ENCODE measurements around the gene KLHL36.

Gene KLHL36

DNA sequence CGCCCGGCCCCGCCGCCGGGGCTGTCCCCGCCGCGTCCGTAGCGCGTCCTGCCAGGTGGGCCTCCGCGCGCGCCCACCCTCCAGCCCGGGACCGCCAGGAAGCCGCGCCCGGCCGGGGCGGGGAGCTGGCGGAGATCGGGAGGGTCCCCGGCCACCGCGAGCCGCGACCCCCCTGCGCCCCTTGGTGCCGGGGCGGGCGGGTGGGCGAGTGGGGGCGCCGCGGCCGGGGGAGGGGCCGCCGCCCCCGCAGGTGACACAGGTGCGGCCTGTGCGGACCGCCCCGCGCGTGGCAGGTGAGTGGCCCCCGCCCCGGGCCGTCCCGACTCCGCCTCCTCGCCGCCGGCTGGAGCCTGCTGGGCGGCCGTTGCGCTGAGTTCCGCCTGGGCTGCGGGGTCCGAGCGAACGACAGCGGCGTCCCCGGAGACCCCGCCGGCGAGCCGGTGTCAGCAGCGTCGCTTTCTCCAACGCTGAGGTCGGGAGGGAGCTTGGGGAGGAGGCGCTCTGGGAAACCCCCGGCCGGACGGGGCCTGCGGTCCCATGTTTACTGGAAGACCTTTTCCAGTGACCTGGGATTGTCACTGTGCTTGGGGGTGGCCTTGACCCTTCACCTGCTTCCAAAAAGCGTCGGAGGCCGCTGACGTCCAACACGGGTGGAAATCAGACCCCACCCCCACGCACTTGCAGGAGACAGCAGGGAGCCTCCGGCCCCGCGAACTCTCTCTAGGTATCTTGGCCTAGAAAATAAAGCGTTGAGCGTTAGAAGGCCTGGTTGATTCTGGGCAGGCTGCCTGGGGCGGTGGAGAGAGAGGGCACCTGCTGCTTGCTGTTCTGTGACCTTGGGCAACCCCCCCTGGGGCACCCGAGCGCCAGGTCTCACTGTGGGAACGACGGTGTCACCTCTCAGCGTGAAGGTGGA lies 542 bp downstream of the KLHL36 start:
- DNase-seq (ENCODE audit: low read depth), result no peak

DNA sequence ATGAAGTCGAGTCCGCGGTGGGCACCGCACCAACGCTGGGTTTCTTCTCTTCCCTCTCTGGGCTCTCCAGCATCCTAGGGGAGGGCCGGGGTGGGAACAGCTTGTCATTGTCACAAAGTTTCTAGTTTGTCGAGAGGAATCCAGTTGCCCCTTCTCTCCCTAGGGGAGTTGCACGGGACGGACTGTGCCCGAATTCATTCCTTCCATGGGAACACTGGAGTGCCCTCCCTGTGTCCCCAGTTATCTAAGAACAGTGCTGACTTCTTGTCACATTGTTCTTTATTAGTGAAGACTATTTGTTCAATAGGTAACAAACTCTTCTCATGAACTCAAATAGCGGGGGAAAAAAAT lies 1.2 kb downstream of the KLHL36 start:
- no peak for DNase-seq (ENCODE audit: low read depth)

DNA sequence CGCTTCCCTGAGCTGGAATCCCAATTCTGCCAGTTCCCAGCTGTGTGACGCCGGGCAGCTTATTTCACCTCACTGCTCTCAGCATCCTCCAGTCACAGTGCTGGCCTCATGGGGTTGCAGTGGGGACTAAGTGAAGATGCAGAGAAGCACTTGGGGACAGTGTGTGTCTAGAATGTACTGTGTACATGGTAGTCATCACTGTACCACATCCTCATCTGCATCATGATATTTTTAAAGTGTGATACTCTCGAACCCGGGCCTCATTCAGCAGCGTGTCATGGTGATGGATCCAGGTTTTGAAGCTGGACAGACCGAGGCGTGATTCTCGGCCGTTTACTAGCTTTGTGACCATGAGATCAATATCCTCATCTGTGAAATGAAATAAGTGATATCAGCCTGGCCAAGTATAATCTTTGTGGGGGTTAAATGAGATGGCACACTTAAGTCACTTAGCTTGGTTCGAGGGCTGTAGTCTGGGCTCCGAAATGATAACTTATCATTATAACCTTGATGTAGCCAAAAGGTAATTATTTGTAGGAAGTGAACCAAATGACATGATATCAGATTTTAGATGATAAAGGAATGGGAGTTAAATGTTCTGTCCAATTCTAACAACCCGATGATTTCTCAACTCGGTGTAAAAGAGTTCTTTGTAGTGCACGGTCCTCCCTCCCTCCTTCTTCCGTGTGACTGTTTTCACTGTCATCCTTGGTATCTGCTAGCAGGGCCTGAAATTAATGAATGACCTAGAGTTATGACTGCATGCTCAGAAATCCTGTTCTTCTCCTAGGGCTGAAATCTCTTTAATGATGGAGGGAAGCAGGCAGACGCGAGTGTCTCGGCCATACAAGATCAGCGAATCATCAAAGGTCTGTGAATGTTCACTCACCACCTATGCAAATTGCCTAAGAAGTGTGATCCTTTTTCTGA lies 2.0 kb downstream of the KLHL36 start:
- peak; percentile 64 for DNase-seq (ENCODE audit: low read depth)

DNA sequence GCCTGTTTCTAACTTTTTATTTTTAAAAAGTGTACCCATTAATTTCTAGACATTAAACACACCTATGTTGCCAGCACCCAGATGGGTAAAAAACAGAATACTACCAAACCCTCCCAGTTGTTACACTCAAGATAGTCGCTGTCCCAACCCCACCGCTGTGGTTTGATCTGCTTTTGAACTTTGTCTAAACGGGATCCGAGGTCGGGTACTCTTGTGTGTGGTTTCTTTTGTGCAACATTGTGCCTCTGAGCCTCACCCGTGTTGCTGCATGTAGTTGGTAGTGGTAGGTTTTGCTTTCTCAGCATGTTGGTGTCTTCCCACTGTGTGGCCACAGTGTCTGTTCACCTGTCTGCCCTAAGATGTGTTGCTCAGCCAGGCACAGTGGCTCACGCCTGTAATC lies 4.3 kb downstream of the KLHL36 start:
- DNase-seq (ENCODE audit: low read depth), result no peak

DNA sequence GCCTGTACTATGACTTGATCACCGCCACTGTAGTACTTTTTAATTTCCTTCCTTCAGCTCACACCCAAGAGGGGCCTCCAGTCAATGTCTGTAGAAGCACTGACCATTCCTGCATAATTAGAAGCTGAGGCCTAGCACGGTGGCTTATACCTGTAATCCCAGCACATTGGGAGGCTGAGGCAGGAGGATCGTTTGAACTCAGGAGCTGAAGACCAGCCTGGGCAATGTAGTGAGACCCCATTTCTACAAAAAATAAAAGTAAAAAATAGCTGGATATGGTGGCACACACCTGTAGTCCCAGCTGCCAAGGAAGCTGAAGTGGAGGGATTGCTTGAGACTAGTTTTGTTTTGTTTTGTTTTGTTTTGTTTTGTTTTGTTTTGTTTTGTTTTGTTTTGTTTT lies 5.9 kb downstream of the KLHL36 start:
- no peak for DNase-seq (ENCODE audit: low read depth)

DNA sequence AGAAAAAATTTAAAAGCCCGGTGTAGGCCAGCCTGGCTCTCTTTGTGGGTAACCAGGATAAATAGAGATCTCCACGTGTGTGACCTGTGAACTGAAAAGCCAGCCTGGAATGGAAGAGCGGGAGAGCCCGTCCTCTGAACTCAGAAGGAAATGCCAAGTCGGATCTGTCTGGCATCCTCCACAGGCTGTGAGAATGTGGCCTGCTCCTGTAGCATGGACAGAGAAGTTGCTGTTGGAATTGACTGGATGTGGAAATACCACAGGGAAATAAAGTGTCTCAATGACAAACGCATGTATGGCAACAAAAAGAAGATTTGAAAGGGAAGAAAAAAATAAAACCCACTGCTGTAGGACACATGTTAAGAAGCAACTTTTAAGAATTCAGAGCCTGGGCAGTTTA lies 6.7 kb downstream of the KLHL36 start:
- DNase-seq (ENCODE audit: low read depth), result no peak

DNA sequence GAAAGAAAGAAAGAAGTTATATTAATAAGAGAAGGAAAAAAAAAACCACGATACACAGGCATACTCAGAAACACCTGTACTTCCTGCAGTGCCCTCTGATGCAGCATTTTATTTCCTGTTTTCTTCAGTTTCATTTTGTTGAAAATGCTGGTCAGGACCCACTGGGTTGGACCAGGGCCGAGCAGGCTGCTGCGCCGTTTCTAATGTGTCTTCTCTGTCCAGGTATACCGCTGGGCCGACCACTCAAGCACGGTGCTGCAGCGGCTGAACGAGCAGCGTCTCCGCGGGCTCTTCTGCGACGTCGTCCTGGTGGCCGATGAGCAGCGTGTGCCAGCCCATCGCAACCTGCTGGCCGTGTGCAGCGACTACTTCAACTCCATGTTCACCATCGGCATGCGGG lies 8.3 kb downstream of the KLHL36 start:
- DNase-seq (ENCODE audit: low read depth), result no peak

DNA sequence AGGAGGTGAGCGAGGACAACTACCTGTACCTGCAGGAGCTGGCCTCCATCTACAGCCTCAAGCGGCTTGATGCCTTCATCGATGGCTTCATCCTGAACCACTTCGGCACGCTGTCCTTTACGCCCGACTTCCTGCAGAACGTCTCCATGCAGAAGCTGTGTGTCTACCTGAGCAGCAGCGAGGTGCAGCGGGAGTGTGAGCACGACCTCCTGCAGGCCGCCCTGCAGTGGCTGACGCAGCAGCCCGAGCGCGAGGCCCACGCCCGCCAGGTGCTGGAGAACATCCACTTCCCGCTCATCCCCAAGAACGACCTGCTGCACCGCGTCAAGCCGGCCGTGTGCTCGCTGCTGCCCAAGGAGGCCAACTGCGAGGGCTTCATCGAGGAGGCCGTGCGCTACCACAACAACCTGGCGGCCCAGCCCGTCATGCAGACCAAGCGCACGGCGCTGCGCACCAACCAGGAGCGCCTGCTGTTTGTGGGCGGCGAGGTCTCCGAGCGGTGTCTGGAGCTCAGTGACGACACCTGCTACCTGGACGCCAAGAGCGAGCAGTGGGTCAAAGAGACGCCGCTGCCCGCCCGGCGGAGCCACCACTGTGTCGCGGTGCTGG lies 9.0 kb downstream of the KLHL36 start:
- DNase-seq (ENCODE audit: low read depth), result no peak

DNA sequence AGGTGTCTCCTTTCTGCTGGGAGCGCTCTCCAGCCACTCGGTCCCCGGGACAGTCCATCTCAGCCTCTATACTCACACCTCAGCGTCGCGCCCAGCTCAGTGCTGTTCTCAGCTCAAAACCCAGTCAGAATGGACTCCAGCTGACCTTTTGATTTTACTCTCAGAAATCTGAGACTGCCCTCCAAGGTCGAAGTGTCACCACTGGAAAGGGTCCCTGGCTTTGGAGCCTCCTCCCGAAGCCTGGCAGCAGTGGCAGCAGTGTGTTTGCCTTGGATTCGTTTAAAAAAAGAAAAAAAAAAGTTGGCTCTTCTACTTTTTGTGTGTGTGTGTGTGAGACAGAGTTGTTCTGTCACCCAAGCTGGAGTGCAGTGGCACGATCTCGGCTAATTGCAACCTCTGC lies 10.4 kb downstream of the KLHL36 start:
- DNase-seq (ENCODE audit: low read depth), result no peak

DNA sequence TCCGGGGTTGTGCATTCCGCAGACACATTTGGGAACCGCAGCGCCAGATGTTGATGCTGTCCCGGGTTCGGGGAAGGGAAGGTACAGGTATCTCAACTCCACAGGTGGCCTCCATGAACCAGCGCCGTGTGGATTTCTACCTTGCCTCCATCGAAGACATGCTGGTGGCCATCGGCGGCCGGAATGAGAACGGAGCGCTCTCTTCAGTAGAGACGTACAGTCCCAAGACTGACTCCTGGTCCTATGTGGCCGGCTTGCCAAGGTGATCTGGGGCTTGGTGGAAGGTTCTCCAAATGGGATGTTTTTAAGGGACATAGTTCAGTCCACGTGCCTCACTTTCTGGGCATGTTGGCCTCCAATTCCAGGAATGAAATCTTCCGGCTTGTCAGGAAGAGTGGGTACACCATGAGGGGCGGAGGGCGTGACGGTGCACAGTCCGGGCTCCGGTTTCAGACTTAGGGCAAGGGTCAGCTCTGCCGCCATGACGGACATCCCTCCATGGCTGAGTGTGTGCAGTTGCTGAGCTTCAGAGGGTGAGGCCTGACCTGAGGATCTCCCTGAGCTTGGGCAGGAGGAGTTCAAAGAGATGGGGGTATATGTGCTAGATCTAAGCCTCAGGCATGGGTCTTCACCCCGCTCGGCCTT lies 11.5 kb downstream of the KLHL36 start:
- DNase-seq (ENCODE audit: low read depth), result no peak

DNA sequence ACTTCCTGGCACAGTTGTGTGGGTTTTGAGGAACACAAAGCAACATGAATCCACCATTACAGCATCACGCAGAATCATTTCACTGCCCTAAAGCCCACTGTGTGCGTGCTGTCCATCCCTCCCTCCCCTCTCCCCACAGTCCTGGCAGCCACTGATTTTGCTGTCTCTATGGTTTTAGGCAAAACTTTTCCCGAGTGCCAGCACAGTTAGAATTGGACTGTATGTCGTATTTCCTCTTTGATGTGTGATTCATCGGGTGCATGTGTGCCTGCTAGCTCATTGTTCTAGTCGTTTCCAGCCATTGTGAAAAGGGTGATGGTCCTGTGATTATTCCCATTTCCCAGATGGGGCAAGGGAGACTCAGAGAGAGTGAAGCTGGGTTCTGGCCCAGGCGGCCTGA lies 12.7 kb downstream of the KLHL36 start:
- no peak for DNase-seq (ENCODE audit: low read depth)

DNA sequence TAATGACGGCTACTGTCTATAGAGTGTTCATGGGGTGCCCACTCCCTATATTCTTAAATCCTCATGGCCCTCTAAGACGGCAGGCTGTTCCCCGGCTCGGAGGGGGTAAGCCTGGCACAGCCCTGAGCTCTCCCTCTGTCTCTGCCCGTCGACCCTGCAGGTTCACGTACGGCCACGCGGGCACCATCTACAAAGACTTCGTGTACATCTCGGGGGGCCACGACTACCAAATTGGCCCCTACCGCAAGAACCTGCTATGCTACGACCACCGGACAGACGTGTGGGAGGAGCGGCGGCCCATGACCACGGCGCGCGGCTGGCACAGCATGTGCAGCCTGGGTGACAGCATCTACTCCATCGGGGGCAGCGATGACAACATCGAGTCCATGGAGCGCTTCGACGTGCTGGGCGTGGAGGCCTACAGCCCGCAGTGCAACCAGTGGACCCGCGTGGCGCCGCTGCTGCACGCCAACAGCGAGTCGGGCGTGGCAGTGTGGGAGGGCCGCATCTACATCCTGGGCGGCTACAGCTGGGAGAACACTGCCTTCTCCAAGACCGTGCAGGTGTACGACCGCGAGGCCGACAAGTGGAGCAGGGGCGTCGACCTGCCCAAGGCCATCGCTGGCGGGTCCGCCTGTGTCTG lies 13.2 kb downstream of the KLHL36 start:
- no peak for DNase-seq (ENCODE audit: low read depth)

DNA sequence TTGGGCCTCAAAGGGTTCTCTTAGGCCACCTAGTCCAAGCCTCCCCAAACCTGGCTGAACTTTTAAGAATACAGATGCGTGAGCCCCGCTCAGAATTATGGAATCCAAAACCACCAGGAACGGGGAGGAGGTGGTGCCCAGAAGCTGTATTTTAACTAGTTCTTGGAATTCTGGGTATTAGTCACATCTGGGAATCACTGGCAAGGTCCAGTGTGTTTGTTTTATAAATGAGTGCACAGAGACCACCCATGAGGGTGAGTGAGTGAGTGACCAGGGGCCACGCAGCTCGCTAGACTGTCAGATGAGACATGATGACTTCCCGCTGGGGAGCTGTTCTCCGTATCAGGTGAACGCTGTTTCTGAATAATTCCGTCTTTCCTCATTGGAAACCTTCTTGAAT lies 14.2 kb downstream of the KLHL36 start:
- no peak for DNase-seq (ENCODE audit: low read depth)

DNA sequence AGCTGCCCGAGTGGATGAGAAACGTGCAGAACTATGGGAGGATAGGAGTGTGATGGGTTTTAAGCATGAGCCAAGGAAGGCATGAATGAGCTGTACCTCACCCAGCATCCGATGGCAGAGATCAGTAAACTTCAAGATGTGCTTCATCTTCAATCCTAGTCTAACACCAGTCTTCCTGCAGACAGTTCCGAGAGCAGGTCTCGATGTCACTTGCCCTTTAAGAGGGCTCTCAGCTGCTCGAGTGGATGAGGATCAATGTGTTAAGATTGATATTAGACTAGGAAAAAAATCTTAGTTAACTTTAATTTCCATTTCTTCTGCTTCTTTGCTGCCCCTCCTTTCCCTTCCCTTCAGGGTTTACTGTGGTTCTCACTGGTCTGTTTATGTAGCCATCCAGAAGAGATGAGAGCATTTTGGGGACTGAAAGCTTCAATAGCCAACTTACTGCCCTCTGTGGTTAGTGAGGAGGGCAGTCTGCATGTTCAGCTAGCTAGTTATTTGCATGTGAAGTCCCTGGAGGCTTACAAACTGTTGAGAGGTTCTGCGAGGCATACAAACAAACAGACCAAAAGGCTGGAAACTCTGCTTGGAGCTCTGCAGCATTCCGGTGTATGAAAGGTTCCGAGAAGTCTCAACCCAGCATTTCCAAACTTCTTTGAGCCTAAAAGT lies 15.3 kb downstream of the KLHL36 start:
- DNase-seq (ENCODE audit: low read depth), result no peak

DNA sequence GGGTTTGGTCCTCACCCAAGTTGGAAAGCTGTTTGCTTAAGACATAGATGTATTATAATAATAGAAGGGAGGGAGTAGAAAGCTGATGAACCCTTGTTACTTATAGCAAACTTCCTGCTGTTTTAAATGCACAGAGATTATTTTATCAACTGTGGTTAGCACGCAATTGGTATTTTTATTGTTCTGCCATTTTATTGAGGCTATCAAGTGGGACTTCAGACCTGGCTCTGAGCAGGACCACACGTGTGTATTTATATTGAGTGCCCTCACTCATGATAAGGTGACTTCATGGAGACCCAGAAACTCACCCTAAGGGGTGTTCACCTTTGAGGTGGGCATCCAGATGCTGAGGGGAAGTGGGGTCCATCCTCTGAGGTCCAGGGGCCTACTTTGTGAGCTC lies 17.0 kb downstream of the KLHL36 start:
- DNase-seq (ENCODE audit: low read depth), result no peak

DNA sequence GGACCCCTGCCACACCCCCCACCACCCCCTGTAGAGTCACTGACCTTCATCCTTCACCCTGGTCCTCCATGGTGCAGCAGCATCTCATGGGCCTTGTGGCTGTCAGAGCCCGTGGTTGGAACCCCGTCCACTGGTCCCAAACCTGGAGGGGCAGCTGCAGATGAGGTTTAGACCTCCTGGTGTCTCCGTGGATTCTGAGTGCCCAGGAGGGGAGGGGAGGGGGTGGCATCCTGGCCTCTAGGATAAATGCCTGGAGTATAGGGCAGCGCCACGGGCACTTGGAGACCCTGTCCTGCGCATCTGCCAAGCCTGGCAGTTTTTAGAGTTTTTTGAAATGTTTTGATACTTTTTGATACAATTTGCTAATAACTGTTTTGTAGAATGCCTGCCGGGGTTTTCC lies 17.5 kb downstream of the KLHL36 start:
- no peak for DNase-seq (ENCODE audit: low read depth)

DNA sequence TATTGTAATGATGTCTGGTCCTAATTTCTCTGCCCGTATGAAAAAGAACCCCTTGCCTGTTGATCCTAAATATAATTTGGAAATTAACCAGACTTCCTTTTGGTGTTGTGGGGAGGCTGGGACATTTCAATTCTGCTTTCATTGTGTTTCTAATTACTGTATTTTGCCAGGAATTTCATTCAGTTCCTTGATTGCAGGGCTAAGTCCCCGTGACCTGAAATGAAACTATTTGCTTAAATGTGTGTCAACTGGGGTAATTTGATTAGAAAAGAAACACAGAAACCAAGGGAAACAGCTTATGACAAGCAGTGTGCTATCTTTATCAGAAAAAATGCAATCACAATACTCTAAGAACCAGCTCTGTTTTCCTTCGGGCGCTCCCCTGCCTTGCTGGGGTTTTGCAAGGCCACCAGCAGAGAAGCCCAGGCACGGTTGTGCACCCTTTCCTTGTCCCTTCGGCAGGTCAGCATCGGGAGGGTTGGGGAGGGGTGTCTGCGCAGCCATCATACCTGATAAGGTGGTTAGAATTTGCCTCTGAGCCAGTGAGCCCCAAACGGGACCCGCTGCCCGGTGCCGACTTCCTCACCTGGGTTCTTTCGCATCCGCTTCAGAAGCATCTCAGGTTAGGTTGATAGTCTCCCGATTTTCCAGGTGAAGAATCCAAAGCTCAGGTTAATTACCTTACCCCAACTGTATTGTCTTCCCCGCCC lies 19.4 kb downstream of the KLHL36 start:
- no peak for DNase-seq (ENCODE audit: low read depth)

DNA sequence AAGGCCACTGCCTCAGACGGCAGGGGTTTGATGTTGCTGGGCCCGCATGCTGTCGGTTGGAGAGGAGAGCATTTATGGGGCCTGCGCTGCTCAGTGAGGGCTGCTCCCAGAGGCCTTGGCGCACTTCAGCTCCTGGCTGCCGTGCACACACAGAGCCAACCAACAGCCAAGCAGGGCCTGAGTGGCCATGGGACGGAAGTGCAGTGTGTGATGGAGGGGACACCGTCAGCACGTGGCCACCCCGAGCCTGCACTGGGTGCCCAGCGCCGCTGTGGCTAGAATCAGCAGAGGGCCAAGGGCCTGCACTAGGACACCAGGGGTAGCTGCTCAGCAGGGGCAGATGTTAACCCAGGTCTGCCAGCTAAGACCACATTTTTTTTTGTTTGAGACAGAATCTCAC lies 21.8 kb downstream of the KLHL36 start:
- DNase-seq (ENCODE audit: low read depth), result no peak

DNA sequence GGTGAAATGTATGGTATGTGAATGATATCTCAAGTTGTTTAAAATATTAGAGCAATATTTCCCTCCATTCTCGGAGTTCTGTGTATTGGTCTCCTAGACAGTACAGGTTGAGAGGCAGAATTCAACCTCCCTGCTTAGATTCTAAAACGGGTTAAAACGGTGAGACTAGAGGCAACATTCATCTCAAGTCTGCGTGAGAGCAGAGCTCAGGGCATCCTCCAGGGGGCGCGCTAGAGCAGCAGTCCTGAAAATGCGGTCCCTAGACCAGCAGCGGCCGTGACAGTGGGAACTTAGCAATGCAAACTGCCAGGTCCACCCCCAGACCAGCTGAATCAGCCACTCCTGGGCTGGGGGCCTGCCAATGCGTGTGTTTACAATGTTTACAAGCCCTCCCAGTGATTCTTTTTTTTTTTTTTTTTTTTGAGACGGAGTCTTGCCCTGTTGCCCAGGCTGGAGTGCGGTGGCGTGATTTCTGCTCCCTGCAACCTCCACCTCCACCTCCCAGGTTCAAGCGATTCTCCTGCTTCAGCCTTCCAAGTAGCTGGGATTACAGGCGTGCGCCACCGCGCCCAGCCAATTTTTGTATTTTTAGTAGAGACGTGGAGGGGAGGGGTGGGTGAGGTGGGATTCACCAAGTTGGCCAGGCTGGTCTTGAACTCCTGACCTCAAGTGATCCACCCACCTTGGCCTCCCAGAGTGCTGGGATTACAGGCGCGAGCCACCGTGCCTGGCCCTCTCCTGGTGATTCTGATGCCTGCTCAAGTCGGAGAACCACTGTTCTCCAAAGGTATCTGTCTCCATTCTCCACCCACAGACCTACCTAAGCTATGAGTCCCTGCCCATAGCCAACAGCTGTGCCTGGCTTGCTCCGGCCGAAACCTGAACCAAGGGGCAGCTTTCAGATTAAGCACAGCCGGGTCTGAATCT lies 24.2 kb downstream of the KLHL36 start:
- peak; percentile 34 for DNase-seq (ENCODE audit: low read depth)

DNA sequence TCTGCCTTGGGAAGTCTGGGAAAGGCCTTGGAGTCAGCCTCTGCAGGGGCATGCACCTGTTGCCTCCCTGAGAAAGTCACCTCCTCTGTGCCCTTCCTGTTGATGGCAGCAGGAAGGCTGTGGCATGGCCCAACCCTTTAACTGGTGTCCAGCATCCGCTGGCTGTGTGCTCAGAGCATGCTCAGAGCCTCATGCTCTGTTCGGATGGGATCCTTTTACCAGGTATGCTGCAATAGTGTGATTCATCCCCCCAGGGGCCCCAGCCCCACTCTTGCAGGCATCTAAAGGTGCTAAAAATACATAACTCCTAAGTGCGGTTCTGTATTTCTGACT lies 24.9 kb downstream of the KLHL36 start:
- DNase-seq (ENCODE audit: low read depth), result no peak
